DND-41 (cell line): Measurements from ENCODE around the gene ZFP36L2.

ENCODE experiments used
- CTCF ChIP-seq: IDR thresholded peaks from 2 replicates; pipeline ENCODE4 v1.5.1; 2012; ENCODE audit warnings: borderline replicate concordance, low read length, moderate library complexity, mild to moderate bottlenecking; ENCODE audit not compliant: poor library complexity, severe bottlenecking; ENCODE audit errors: extremely low read depth
- EZH2 ChIP-seq: IDR thresholded peaks from 3 replicates; pipeline ENCODE4 v1.6.1; 2012; ENCODE audit warnings: borderline replicate concordance, low read depth, mild to moderate bottlenecking, moderate library complexity, low read length, inconsistent platforms; ENCODE audit not compliant: severe bottlenecking

- no peak for TF ChIP-seq CTCF
- no peak for TF ChIP-seq EZH2
Observed at GRCh38 chr2:43186321-43186678, 40.1 kb downstream of the ZFP36L2 start.
